ENCODE results near the gene DAND5. TPM values are rescaled to one million over a fixed set of nuclear protein-coding genes. Genes with fewer than 3 reads are reported as not detected.
"Not testable (repeated sequence)": the region's sequence is repeated elsewhere in the genome, so short reads cannot be mapped to it uniquely, and the experiment has no call there.

The DAND5 gene
- total RNA-seq, 5 donors from 2014 or later (not counting 1 experiment from before 2014, with no cell fraction given) = not detected

DNA sequence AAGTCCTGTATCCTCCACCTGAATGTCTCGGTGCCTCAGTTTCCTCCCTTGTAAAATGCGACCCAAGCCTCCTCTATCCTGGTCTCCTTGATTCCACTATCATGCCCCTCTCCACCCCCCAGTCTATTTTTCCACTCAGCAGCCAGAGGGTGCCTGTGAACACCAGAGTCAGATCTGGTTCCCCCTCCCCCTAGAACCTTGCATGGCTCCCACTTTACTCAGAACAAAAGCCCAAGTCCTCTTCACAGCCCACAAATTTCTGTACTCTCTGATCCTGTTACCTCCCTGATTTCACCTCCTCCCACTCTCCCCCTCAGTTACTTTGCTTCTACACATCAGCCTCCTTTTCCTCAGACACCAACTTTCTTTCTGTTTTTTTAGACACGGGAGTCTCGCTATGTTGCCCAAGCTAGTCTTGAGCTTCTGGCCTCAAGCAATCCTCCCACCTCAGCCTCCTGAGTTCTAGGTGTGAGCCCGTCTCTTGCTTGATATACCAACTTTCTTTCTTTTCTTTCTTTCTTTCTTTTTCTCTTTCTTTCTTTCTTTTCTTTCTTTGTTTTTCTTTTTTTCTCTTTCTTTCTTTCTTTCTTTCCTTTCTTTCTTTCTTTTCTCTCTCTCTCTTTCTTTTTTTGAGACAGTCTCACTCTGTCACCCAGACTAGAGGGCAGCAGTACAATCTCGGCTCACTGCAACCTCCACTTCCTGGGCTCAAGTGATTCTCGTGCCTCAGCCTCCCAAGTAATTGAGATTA, 869 bp downstream of the DAND5 start:
- DNase-seq = no peak
- ATAC-seq (replicated peaks in 1 of 4) = no peak
- no peak overlapping the region for H3K27ac Mint-ChIP-seq
- peaks cover 2 to 6% (median 2%) of the 10 kb centered on the region in 3 donors for H3K4me1 Mint-ChIP-seq
- H3K27me3 Mint-ChIP-seq = no peaks in the 10 kb centered on the region
- ChIA-PET POLR2A (no interaction called here), CTCF (no interaction called here)
- 88% methylated on average over 4 of the region's 7 CpGs for WGBS (ENCODE audit: insufficient coverage)
- no peaks in the 10 kb centered on the region for H3K9me3 ChIP-seq
- peaks cover 0 to 7% of the 10 kb centered on the region in 2 experiments for H3K4me1 ChIP-seq (ENCODE audit: control insufficient read depth in 1 of 2, extremely low read depth in 1 of 2, insufficient read depth in 2 of 2, low read length in 2 of 2)
- no peak overlapping the region for H3K4me3 Mint-ChIP-seq
- H3K36me3 Mint-ChIP-seq = no peaks in the 10 kb centered on the region
- no peak overlapping the region for H3K4me3 ChIP-seq (ENCODE audit: control insufficient read depth in 1 of 2, extremely low read depth in 1 of 2, low read length in 1 of 2)
- H3K27me3 ChIP-seq (replicated peaks in 1 of 2; ENCODE audit: control insufficient read depth in 2 of 2, extremely low read depth in 1 of 2, insufficient read depth in 2 of 2, low read length in 1 of 2) = peaks cover 0 to 15% of the 10 kb centered on the region in 2 experiments
- H3K36me3 ChIP-seq (ENCODE audit: control insufficient read depth in 2 of 2, extremely low read depth in 1 of 2, insufficient read depth in 1 of 2, low read length in 1 of 2) = no peaks in the 10 kb centered on the region
- no peak overlapping the region for H3K27ac ChIP-seq (ENCODE audit: low read length)
- H3K9me3 Mint-ChIP-seq = no peaks in the 10 kb centered on the region

GRCh38 chr19:12973236-12973635, 3.9 kb downstream of the DAND5 start:
- no peak overlapping the region for H3K4me3 Mint-ChIP-seq
- no peak overlapping the region for H3K27ac Mint-ChIP-seq
- peaks cover 8 to 14% of the 10 kb centered on the region in 2 donors for H3K27me3 Mint-ChIP-seq
- H3K4me3 ChIP-seq (ENCODE audit: control insufficient read depth in 1 of 2, extremely low read depth in 1 of 2, low read length in 1 of 2) = no peak overlapping the region
- no peaks in the 10 kb centered on the region for H3K9me3 ChIP-seq
- no peaks in the 10 kb centered on the region for H3K36me3 Mint-ChIP-seq
- peaks cover 0 to 6% of the 10 kb centered on the region in 2 experiments for H3K4me1 ChIP-seq (ENCODE audit: control insufficient read depth in 1 of 2, extremely low read depth in 1 of 2, insufficient read depth in 2 of 2, low read length in 2 of 2)
- no peak overlapping the region for H3K27ac ChIP-seq (ENCODE audit: low read length)
- WGBS (ENCODE audit: insufficient coverage) = 85% methylated on average over 15 of the region's 16 CpGs
- H3K36me3 ChIP-seq (ENCODE audit: control insufficient read depth in 2 of 2, extremely low read depth in 1 of 2, insufficient read depth in 1 of 2, low read length in 1 of 2) = no peaks in the 10 kb centered on the region
- CTCF ChIA-PET = interaction anchor here in 1 of 2 donors (0.6 kb wide), 1 partner anchor 306 kb away, joined by 3 read pairs; no protein-coding TSS in a partner anchor
- H3K4me1 Mint-ChIP-seq = peaks cover 0 to 7% (median 3%) of the 10 kb centered on the region in 3 donors
- POLR2A ChIA-PET = no interaction called here
- no peak for DNase-seq
- ATAC-seq (replicated peaks in 1 of 4) = no peak
- peaks cover 0 to 36% of the 10 kb centered on the region in 2 experiments for H3K27me3 ChIP-seq (replicated peaks in 1 of 2; ENCODE audit: control insufficient read depth in 2 of 2, extremely low read depth in 1 of 2, insufficient read depth in 2 of 2, low read length in 1 of 2)
- H3K9me3 Mint-ChIP-seq = no peaks in the 10 kb centered on the region

GRCh38 chr19:12974301-12975220, 5.2 kb downstream of the DAND5 start:
- no peaks in the 10 kb centered on the region for H3K36me3 Mint-ChIP-seq
- H3K4me1 ChIP-seq (ENCODE audit: control insufficient read depth in 1 of 2, extremely low read depth in 1 of 2, insufficient read depth in 2 of 2, low read length in 2 of 2) = peaks cover 0 to 6% of the 10 kb centered on the region in 2 experiments
- no peak overlapping the region for H3K27ac Mint-ChIP-seq
- H3K27me3 ChIP-seq (replicated peaks in 1 of 2; ENCODE audit: control insufficient read depth in 2 of 2, extremely low read depth in 1 of 2, insufficient read depth in 2 of 2, low read length in 1 of 2) = peaks cover 0 to 38% of the 10 kb centered on the region in 2 experiments
- POLR2A ChIA-PET = no interaction called here
- no peaks in the 10 kb centered on the region for H3K36me3 ChIP-seq (ENCODE audit: control insufficient read depth in 2 of 2, extremely low read depth in 1 of 2, insufficient read depth in 1 of 2, low read length in 1 of 2)
- peaks cover 0 to 7% (median 3%) of the 10 kb centered on the region in 3 donors for H3K4me1 Mint-ChIP-seq
- no peak overlapping the region for H3K4me3 ChIP-seq (ENCODE audit: control insufficient read depth in 1 of 2, extremely low read depth in 1 of 2, low read length in 1 of 2)
- H3K27me3 Mint-ChIP-seq = peaks cover 12 to 14% of the 10 kb centered on the region in 2 donors
- H3K9me3 ChIP-seq = no peaks in the 10 kb centered on the region
- CTCF ChIA-PET = interaction anchor here in 1 of 2 donors (0.7 kb wide), 1 partner anchor 8 kb away, joined by 3 read pairs; no protein-coding TSS in a partner anchor
- DNase-seq (no peak), ATAC-seq (replicated peaks in 1 of 4) (no peak)
- 45% methylated on average over 13 of the region's 19 CpGs for WGBS (ENCODE audit: insufficient coverage)
- no peaks in the 10 kb centered on the region for H3K9me3 Mint-ChIP-seq
- H3K27ac ChIP-seq (ENCODE audit: low read length) = no peak overlapping the region
- H3K4me3 Mint-ChIP-seq = no peak overlapping the region

DNA sequence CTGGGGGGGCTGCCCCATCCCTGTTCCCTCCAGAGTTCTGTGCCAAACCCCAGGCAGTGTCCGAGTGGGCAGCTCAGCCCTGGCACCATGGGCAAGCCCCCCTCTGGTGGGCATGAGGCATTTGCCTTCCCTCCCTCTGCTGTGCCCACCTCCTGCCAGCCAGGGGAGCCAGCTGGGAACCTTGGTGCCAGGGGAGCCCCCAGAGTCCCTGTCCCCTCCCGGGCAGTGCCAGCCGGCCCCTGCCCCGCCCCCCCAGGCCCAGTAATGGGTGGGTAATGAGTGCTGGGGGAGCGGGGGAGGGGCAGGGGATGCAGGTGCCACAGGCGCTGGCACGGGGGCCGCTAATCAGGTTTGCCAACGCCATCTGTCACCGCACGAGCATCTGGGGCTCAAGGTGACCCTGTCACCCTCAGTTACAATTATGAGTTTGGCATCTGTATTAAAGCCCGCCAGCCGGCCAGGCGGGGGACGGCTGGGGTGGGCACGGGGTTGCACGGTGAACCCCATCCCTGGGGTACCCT, 5.9 kb downstream of the DAND5 start:
- CTCF ChIA-PET = interaction anchor here (0.6 to 2.7 kb wide), 3 partner anchors 10 to 119 kb away, joined by 3 to 16 read pairs (median 14); no protein-coding TSS in a partner anchor
- H3K4me1 Mint-ChIP-seq = peaks cover 0 to 7% (median 3%) of the 10 kb centered on the region in 3 donors
- H3K9me3 Mint-ChIP-seq = no peaks in the 10 kb centered on the region
- WGBS (ENCODE audit: insufficient coverage) = 8% methylated on average over 10 of the region's 17 CpGs
- Histone ChIP-seq H3K27me3 (replicated peaks in 1 of 2; ENCODE audit: control insufficient read depth in 2 of 2, extremely low read depth in 1 of 2, insufficient read depth in 2 of 2, low read length in 1 of 2) (peaks cover 0 to 41% of the 10 kb centered on the region in 2 experiments), H3K4me3 (ENCODE audit: control insufficient read depth in 1 of 2, extremely low read depth in 1 of 2, low read length in 1 of 2) (no peak overlapping the region), H3K36me3 (ENCODE audit: control insufficient read depth in 2 of 2, extremely low read depth in 1 of 2, insufficient read depth in 1 of 2, low read length in 1 of 2) (no peaks in the 10 kb centered on the region), H3K27ac (ENCODE audit: low read length) (no peak overlapping the region), H3K9me3 (no peaks in the 10 kb centered on the region), H3K4me1 (ENCODE audit: control insufficient read depth in 1 of 2, extremely low read depth in 1 of 2, insufficient read depth in 2 of 2, low read length in 2 of 2) (peaks cover 0 to 6% of the 10 kb centered on the region in 2 experiments)
- peaks cover 13 to 14% of the 10 kb centered on the region in 2 donors for H3K27me3 Mint-ChIP-seq
- DNase-seq (no peak), ATAC-seq (replicated peaks in 1 of 4) (no peak)
- no peaks in the 10 kb centered on the region for H3K36me3 Mint-ChIP-seq
- H3K4me3 Mint-ChIP-seq = no peak overlapping the region
- POLR2A ChIA-PET = no interaction called here
- H3K27ac Mint-ChIP-seq = no peak overlapping the region

DNA sequence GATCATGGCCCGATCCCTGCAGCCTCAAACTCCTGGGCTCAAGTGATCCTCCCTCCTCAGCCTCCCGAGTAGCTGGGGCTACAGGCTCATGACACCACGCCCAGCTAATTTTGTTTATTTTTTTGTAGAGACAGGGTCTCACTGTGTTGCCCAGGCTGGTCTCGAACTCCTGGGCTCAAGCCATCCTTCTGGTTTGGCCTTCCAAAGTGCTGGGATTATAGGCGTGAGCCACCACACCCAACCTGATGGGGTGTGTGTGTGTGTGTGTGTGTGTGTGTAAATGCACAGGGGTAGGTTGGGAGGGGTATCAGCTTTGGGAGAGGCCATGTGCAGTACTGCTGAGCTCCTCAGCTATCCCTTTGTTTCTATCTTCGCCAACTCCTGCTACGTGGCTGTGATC, 6.7 kb downstream of the DAND5 start:
- WGBS (ENCODE audit: insufficient coverage) = 81% methylated on average over 4 of the region's 7 CpGs
- H3K4me3 Mint-ChIP-seq; POLR2A ChIA-PET; H3K27ac ChIP-seq (ENCODE audit: low read length); H3K4me1 Mint-ChIP-seq; ATAC-seq (replicated peaks in 1 of 4); H3K9me3 Mint-ChIP-seq; H3K36me3 ChIP-seq (ENCODE audit: control insufficient read depth in 2 of 2, extremely low read depth in 1 of 2, insufficient read depth in 1 of 2, low read length in 1 of 2); H3K9me3 ChIP-seq; H3K4me3 ChIP-seq (ENCODE audit: control insufficient read depth in 1 of 2, extremely low read depth in 1 of 2, low read length in 1 of 2); H3K4me1 ChIP-seq (ENCODE audit: control insufficient read depth in 1 of 2, extremely low read depth in 1 of 2, insufficient read depth in 2 of 2, low read length in 2 of 2); H3K36me3 Mint-ChIP-seq; DNase-seq; H3K27ac Mint-ChIP-seq: not testable (repeated sequence)
- CTCF ChIA-PET = interaction anchor here (0.6 to 2.7 kb wide), 8 partner anchors 8 to 614 kb away, joined by 3 to 32 read pairs (median 4); no protein-coding TSS in a partner anchor
- peaks cover 17% of the 10 kb centered on the region in 2 donors for H3K27me3 Mint-ChIP-seq
- peaks cover 0 to 47% of the 10 kb centered on the region in 2 experiments for H3K27me3 ChIP-seq (replicated peaks in 1 of 2; ENCODE audit: control insufficient read depth in 2 of 2, extremely low read depth in 1 of 2, insufficient read depth in 2 of 2, low read length in 1 of 2)

- H3K4me3 Mint-ChIP-seq = no peak overlapping the region
- no peaks in the 10 kb centered on the region for H3K36me3 ChIP-seq (ENCODE audit: control insufficient read depth in 2 of 2, extremely low read depth in 1 of 2, insufficient read depth in 1 of 2, low read length in 1 of 2)
- 86% methylated on average over 2 of the region's 3 CpGs for WGBS (ENCODE audit: insufficient coverage)
- H3K9me3 ChIP-seq = no peaks in the 10 kb centered on the region
- H3K27me3 Mint-ChIP-seq = peaks cover 17% of the 10 kb centered on the region in 2 donors
- H3K27ac Mint-ChIP-seq = no peak overlapping the region
- H3K9me3 Mint-ChIP-seq = no peaks in the 10 kb centered on the region
- no peak for DNase-seq
- H3K4me1 Mint-ChIP-seq = peaks cover 2 to 7% (median 5%) of the 10 kb centered on the region in 3 donors
- ChIA-PET CTCF (interaction anchor here in 1 of 2 donors (0.7 to 1.7 kb wide), 2 partner anchors 81 to 106 kb away, joined by 6 read pairs; no protein-coding TSS in a partner anchor), POLR2A (no interaction called here)
- no peak overlapping the region for H3K4me3 ChIP-seq (ENCODE audit: control insufficient read depth in 1 of 2, extremely low read depth in 1 of 2, low read length in 1 of 2)
- peaks cover 0 to 60% of the 10 kb centered on the region in 2 experiments for H3K27me3 ChIP-seq (replicated peaks in 1 of 2; ENCODE audit: control insufficient read depth in 2 of 2, extremely low read depth in 1 of 2, insufficient read depth in 2 of 2, low read length in 1 of 2)
- no peak for ATAC-seq (replicated peaks in 1 of 4)
- no peak overlapping the region for H3K27ac ChIP-seq (ENCODE audit: low read length)
- no peaks in the 10 kb centered on the region for H3K36me3 Mint-ChIP-seq
- H3K4me1 ChIP-seq (ENCODE audit: control insufficient read depth in 1 of 2, extremely low read depth in 1 of 2, insufficient read depth in 2 of 2, low read length in 2 of 2) = peaks cover 0 to 29% of the 10 kb centered on the region in 2 experiments
These were observed 10.6 kb downstream of the DAND5 start for GRCh38 chr19:12979974-12980373.
